Measurements from ENCODE around the gene FGF8.

DNA sequence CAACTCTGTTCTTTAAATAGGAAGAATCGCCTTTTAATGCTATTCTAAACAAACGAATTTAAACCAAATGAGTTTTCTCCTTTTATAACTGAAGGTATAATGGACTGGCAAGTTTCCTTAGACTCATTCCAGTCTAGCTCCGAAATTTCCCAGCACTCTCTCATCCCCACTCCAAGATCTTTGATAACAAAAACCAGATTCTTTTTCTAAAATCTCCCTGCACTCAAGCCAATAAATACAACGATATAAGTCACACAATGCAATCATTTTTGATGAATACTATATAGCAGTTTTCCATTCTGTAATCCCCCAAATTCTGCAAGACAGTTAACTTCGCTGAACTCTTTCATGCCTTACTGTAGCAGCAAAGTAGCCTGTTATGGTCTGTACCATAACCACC is 40.5 kb upstream of the FGF8 start:
- no peak for TF ChIP-seq TAF1 (IDR thresholded peaks at IDR 0.05; ENCODE audit: control insufficient read depth, extremely low read depth, insufficient read depth, low read length, severe bottlenecking)
- no peak for TF ChIP-seq ZNF274 (IDR thresholded peaks at IDR 0.05; ENCODE audit: borderline replicate concordance, low read depth, low read length)

Measured in K562 (cell line).